K562 (cell line): Measurements from ENCODE around the gene GPR39. TPM values are rescaled to one million over a fixed set of nuclear protein-coding genes. Genes with fewer than 3 reads are reported as not detected.

Source experiments
- ATAC-seq: fragments of 200-7000 bp; cut with Tn5 transposase; 3 replicates; pipeline ENCODE4 v1.9.1; 2020; ENCODE audit warnings: moderate library complexity
- BruUV-seq: library from RNA; stranded (reverse); fragments of 400-500 nt; replicated peaks from 2 replicates; lab custom pipeline; 2021; lab: Mats Ljungman, UMichigan
- CTCF ChIA-PET: fragments of 300-600 bp; formaldehyde crosslinking; extraction: SDS; loops from one replicate; lab custom pipeline; 2021; ENCODE audit warnings: low intra/inter-chr PET ratio; lab: Yijun Ruan, JAX
- POLR2A ChIA-PET: fragments of 300-600, 350-650 bp; sonication (Branson Sonifier 250); formaldehyde crosslinking; extraction: SDS; loops from one replicate; lab custom pipeline; 2021; ENCODE audit warnings: antibody characterized with exemption, inconsistent platforms; lab: Yijun Ruan, JAX
- DNase-seq, 4 experiments: peaks; one replicate each; pipeline versions ENCODE4 v3.0.0 to v3.0.0-alpha.2; 2011 to 2018; ENCODE audit warnings: low spot score in 3 of 4, mixed read lengths in 3 of 4; ENCODE audit errors: extremely low read depth in 1 of 4
- FAIRE-seq: peaks from 2 replicates; lab custom pipeline; 2011; peaks lifted over from hg19 to GRCh38; lab: Jason Lieb, UNC
- H2AFZ ChIP-seq: 2 replicates; pipeline ENCODE4 v1.6.0; 2011; ENCODE audit warnings: low read depth, low read length, control low read depth, inconsistent platforms
- H3K27ac ChIP-seq: fragments of 200-600 bp; 3 replicates; pipeline ENCODE4 v1.8.0; 2011; ENCODE audit warnings: low read depth, mild to moderate bottlenecking, control low read depth, inconsistent platforms, low read length, moderate library complexity, mixed read lengths; ENCODE audit errors: extremely low read depth
- H3K27me3 ChIP-seq, 2 experiments: fragments of 300-600 bp in 1 of 2; 2 replicates in 1 of 2; 3 replicates in 1 of 2; pipeline versions ENCODE4 v1.6.0 to v1.8.0; 2011; ENCODE audit warnings: inconsistent platforms in 2 of 2, low read length in 2 of 2, mild to moderate bottlenecking in 1 of 2, mixed read lengths in 1 of 2, moderate library complexity in 1 of 2; ENCODE audit not compliant: control insufficient read depth in 2 of 2, insufficient read depth in 2 of 2
- H3K36me3 ChIP-seq: fragments of 300-600 bp; 3 replicates; pipeline ENCODE4 v1.8.0; 2011; ENCODE audit warnings: mild to moderate bottlenecking, low read length, inconsistent platforms; ENCODE audit not compliant: control insufficient read depth, insufficient read depth
- H3K4me1 ChIP-seq, 2 experiments: fragments of 200-600 bp in 1 of 2; replicated peaks in 1 of 2; 2 replicates in 1 of 2; 3 replicates in 1 of 2; pipeline versions ENCODE4 v1.5.1 to v1.8.0; 2011; ENCODE audit warnings: inconsistent platforms in 2 of 2, low read length in 2 of 2, mild to moderate bottlenecking in 1 of 2, mixed read lengths in 1 of 2, moderate library complexity in 1 of 2; ENCODE audit not compliant: control insufficient read depth in 2 of 2, insufficient read depth in 2 of 2
- H3K4me2 ChIP-seq: 2 replicates; pipeline ENCODE4 v1.6.1; 2011; ENCODE audit warnings: low read length, control low read depth, inconsistent platforms, mixed read lengths; ENCODE audit not compliant: insufficient read depth
- H3K4me3 ChIP-seq: fragments of 200-600 bp; sonication (generic), shearing (Covaris generic); 2 replicates; pipeline ENCODE4 v1.5.1; 2016; ENCODE audit warnings: control low read depth, inconsistent platforms
- H3K79me2 ChIP-seq: fragments of 200-600 bp; 3 replicates; pipeline ENCODE4 v1.8.0; 2011; ENCODE audit warnings: low read length, inconsistent platforms; ENCODE audit not compliant: control insufficient read depth, insufficient read depth
- H3K9ac ChIP-seq, 2 experiments: 2 replicates each; pipeline versions ENCODE4 v1.6.0 to v1.6.1; 2011; ENCODE audit warnings: low read depth in 2 of 2, low read length in 2 of 2, control low read depth in 1 of 2, inconsistent platforms in 1 of 2, mild to moderate bottlenecking in 1 of 2, mixed read lengths in 1 of 2; ENCODE audit not compliant: insufficient read depth in 1 of 2
- H3K9me1 ChIP-seq: one replicate; pipeline ENCODE4 v1.6.0; 2011; ENCODE audit warnings: inconsistent platforms, mild to moderate bottlenecking, low read length, moderate library complexity; ENCODE audit not compliant: control insufficient read depth, insufficient read depth
- H3K9me3 ChIP-seq: replicated peaks from 2 replicates; pipeline ENCODE4 v1.5.1; 2011; ENCODE audit warnings: low read depth, low read length, inconsistent platforms; ENCODE audit not compliant: control insufficient read depth, insufficient read depth
- H4K20me1 ChIP-seq: replicated peaks from 2 replicates; pipeline ENCODE4 v1.6.1; 2011; ENCODE audit warnings: low read length, inconsistent platforms, mixed read lengths; ENCODE audit not compliant: control insufficient read depth, insufficient read depth
- BRF1 ChIP-seq: IDR thresholded peaks from 3 replicates; pipeline ENCODE4 v1.6.1; 2011; ENCODE audit warnings: borderline replicate concordance, mild to moderate bottlenecking; ENCODE audit not compliant: insufficient read length; ENCODE audit errors: extremely low read depth
- E2F4 ChIP-seq: sonication (generic); formaldehyde crosslinking; IDR thresholded peaks from 2 replicates; pipeline ENCODE4 v1.8.0; 2022; ENCODE audit warnings: mild to moderate bottlenecking, low read depth, missing genetic modification reagents
- EP300 ChIP-seq: IDR thresholded peaks from 2 replicates; pipeline ENCODE4 v1.6.1; 2012; ENCODE audit warnings: low read length, improper control_type of control experiment
- EZH2 ChIP-seq: IDR thresholded peaks from 2 replicates; pipeline ENCODE4 v1.6.1; 2012; ENCODE audit warnings: low read depth, mild to moderate bottlenecking, inconsistent platforms, low read length, borderline replicate concordance
- FOXK2 ChIP-seq, 2 experiments: fragments of 450-650 bp; IDR thresholded peaks in 1 of 2; conservative IDR thresholded peaks in 1 of 2; 2 replicates each; pipeline ENCODE4 v1.6.1; 2016; ENCODE audit warnings: low read depth in 2 of 2, mild to moderate bottlenecking in 1 of 2
- FOXP1 ChIP-seq: sonication (generic); formaldehyde crosslinking; IDR thresholded peaks from 2 replicates; pipeline ENCODE4 v1.8.0; 2022; ENCODE audit warnings: mild to moderate bottlenecking, missing genetic modification reagents
- FUS ChIP-seq: fragments of 200-400 bp; formaldehyde crosslinking; optimal IDR thresholded peaks from 2 replicates; pipeline ENCODE3; 2017; ENCODE audit warnings: low read depth, low read length
- MAFK ChIP-seq: IDR thresholded peaks from 2 replicates; pipeline ENCODE4 v1.6.1; 2011; ENCODE audit warnings: low read length, improper control_type of control experiment
- OTX1 ChIP-seq: fragments of 450-650 bp; formaldehyde crosslinking; IDR thresholded peaks from 2 replicates; pipeline ENCODE4 v1.4.0; 2022; ENCODE audit warnings: mild to moderate bottlenecking
- POLR2AphosphoS2 ChIP-seq: IDR thresholded peaks from 2 replicates; pipeline ENCODE4 v1.6.1; 2012; ENCODE audit warnings: low read length, improper control_type of control experiment
- PYGO2 ChIP-seq: fragments of 450-650 bp; IDR thresholded peaks from 2 replicates; pipeline ENCODE4 v1.6.1; 2016; ENCODE audit warnings: mild to moderate bottlenecking, missing genetic modification characterization, moderate library complexity, missing compliant biosample characterization
- RBM34 ChIP-seq: fragments of 200-400 bp; formaldehyde crosslinking; IDR thresholded peaks from 2 replicates; pipeline ENCODE4 v1.6.1; 2018; ENCODE audit warnings: low read length, borderline replicate concordance; ENCODE audit not compliant: insufficient read depth
- SRF ChIP-seq, 2 experiments: fragments of 250-450, 450-650 bp in 1 of 2; sonication (Bioruptor Pico) in 1 of 2; sonication (generic) in 1 of 2; formaldehyde crosslinking; IDR thresholded peaks; 2 replicates each; pipeline versions ENCODE4 v1.5.0 to v1.5.1; 2020 to 2022; ENCODE audit warnings: mild to moderate bottlenecking in 1 of 2, missing genetic modification reagents in 1 of 2
- STAT5B ChIP-seq: fragments of 250-450 bp; sonication (Bioruptor Pico); IDR thresholded peaks from 2 replicates; pipeline ENCODE4 v1.8.0; 2021; ENCODE audit warnings: mild to moderate bottlenecking, inconsistent platforms
- THRAP3 ChIP-seq: fragments of 450-650 bp; IDR thresholded peaks from 2 replicates; pipeline ENCODE4 v1.6.1; 2016; ENCODE audit warnings: mild to moderate bottlenecking, inconsistent platforms, borderline replicate concordance
- ZEB2 ChIP-seq: fragments of 450-650 bp; IDR thresholded peaks from 2 replicates; pipeline ENCODE4 v1.6.1; 2016
- ZNF384 ChIP-seq: IDR thresholded peaks from 2 replicates; pipeline ENCODE4 v1.6.1; 2012; ENCODE audit warnings: low read depth, low read length, improper control_type of control experiment
- ZNF507 ChIP-seq: conservative IDR thresholded peaks from 2 replicates; pipeline ENCODE4 v1.6.1; 2017; ENCODE audit warnings: missing genetic modification characterization, missing compliant biosample characterization
- WGBS: fragments of 100-300 bp; shearing (Covaris generic); methylation state at CpG from one replicate; pipeline ENCODE4 v1.1.6; 2016; ENCODE audit warnings: low coverage, mixed read lengths; ENCODE audit not compliant: insufficient coverage; ENCODE audit errors: missing lambda C conversion rate; 5-methylcytosine and 5-hydroxymethylcytosine counted together
- in situ Hi-C: fragments of 300-500 bp; cut with MboI; formaldehyde crosslinking; loops from 4 replicates; pipeline ENCODE4 v1.15.0; 2018; ENCODE audit warnings: inconsistent platforms, mixed read lengths
- intact Hi-C: fragments of 100-400 bp; cut with micrococcal nuclease; formaldehyde crosslinking; loops from 2 replicates; pipeline ENCODE4 v1.14.2; 2022
- polyA plus RNA-seq, 8 experiments: library from polyadenylated mRNA; depleted of rRNA in 4 of 8; stranded (reverse) in 5 of 8; unstranded in 3 of 8; fragments of >200 nt; fragmentation: Nextera tagmentation in 2 of 8; fragmentation: Illumina TruSeq in 1 of 8; extraction: Ambion mirVana in 2 of 8; extraction: Trizol in 1 of 8; gene quantifications; 2 replicates each; pipeline versions ENCODE4 v1.2.1 to v1.2.3, GENCODE V29; 2011 to 2014; ENCODE audit warnings: inconsistent platforms in 1 of 8, missing spikeins in 1 of 8
- total RNA-seq, 7 experiments: library from RNA; depleted of rRNA in 6 of 7; stranded (reverse); fragments of >200 nt in 6 of 7; fragmentation: Illumina TruSeq in 2 of 7; extraction: Trizol in 2 of 7; gene quantifications; 2 replicates each; pipeline versions ENCODE4 v1.2.1 to v1.2.3, GENCODE V29; 2011 to 2021; ENCODE audit warnings: low replicate concordance in 1 of 7

The GPR39 gene
- total and polyA plus RNA-seq, 9 of the 15 experiments (the other 6 are each of a cell fraction or from before 2014, with no cell fraction given), result 0.04 TPM; not detected in 8

DNA sequence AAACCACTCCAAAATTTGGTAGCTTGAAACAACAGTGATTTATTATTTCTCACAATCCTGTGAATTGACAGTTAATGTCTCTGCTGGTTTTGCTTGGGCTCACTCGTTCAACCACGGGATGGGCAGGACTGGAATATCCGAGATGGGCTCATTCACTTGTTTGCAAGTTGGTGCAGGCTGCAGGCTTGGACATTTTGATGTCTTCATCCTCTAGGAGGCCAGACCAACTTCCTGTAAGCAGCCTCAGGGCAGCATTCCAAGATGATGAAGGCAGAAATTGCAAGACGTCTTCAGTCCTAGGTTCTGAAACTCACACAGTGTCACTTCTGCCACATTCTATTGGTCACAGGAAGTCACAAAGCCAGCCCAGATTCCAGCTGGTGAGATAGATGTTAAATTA lies 47.1 kb downstream of the GPR39 start:
- 0% methylated on average over 4 of the region's 4 CpGs for WGBS
- peaks cover 1% of the 10 kb centered on the region; the same call in 1 of the 2 replicates for H3K9me3 ChIP-seq

DNA sequence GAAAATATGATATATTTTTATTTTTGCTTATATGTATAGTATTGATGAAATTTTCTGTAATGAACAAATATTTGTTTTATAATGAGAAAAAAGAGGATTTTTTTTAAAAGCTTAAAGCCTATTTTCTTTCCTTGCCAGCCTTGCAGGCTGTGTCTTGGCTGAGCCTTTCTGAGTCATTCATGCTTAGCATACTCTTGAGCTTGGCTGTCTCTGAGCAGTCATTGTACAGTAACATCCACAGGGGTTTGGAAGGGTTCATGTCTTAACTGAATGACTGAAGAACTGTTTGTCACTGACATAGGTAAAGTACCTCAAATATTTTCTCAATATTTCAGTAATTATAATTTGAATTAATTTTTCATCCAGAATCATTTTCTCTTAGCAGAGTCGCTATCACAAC lies 49.3 kb downstream of the GPR39 start:
- Histone ChIP-seq H3K27ac (no peak overlapping the region), H3K4me3 (no peak overlapping the region), H3K27me3 (no peaks in the 10 kb centered on the region), H2AFZ (no peak overlapping the region), H3K9ac (no peak overlapping the region), H3K4me1 (no peaks in the 10 kb centered on the region; a peak in 1 of 5 replicates), H4K20me1 (no peaks in the 10 kb centered on the region), H3K36me3 (no peaks in the 10 kb centered on the region), H3K9me3 (peaks cover 1% of the 10 kb centered on the region; the same call in 1 of the 2 replicates), H3K9me1 (no peaks in the 10 kb centered on the region), H3K4me2 (no peak overlapping the region), H3K79me2 (no peaks in the 10 kb centered on the region)
- no TSS peak for BruUV-seq
- 0% methylated on average over 1 of the region's 1 CpG for WGBS
- ChIA-PET POLR2A (no interaction called here), CTCF (no interaction called here)
- no peak for ATAC-seq
- TF ChIP-seq MAFK (no peak), EZH2 (no peak), ZNF384 (no peak), THRAP3 (no peak), BRF1 (no peak), ZEB2 (no peak), ZNF507 (tag) (no peak), SRF (CRISPR knock-in tag; IDR thresholded peaks at IDR 0.05) (no peak), STAT5B (CRISPR knock-in tag) (no peak), FUS (no peak), E2F4 (CRISPR knock-in tag) (no peak), OTX1 (CRISPR knock-in tag) (no peak), FOXK2 (conservative IDR thresholded peaks at IDR 0.05 in 1 of 2, IDR thresholded peaks at IDR 0.05 in 1 of 2; ENCODE audit: low read depth in 2 of 2) (no peak), POLR2AphosphoS2 (no peak), EP300 (no peak)
- DNase-seq, result no peak
- in situ Hi-C loops (no loop called here), intact Hi-C loops (no loop called here)
- FAIRE-seq, result no peak

More for the DNA sequence above, 47.1 kb downstream of the GPR39 start:
- CTCF ChIA-PET, result no interaction called here
- Histone ChIP-seq H3K27ac (no peak overlapping the region), H3K9ac (no peak overlapping the region), H3K36me3 (no peaks in the 10 kb centered on the region), H3K4me2 (no peak overlapping the region)
- intact Hi-C loops, result no loop called here
- FAIRE-seq, result no peak
- no peak for TF ChIP-seq PYGO2 (tag)
- TF ChIP-seq FOXP1, result no peak
- TF ChIP-seq RBM34, result no peak
- TF ChIP-seq, all 486 proteins: peak for 0
- ATAC-seq (no peak), DNase-seq (no peak)
- Histone ChIP-seq H3K4me3 (no peak overlapping the region), H3K27me3 (no peaks in the 10 kb centered on the region), H3K9me1 (no peaks in the 10 kb centered on the region), H2AFZ (no peak overlapping the region), H3K79me2 (no peaks in the 10 kb centered on the region), H3K4me1 (no peaks in the 10 kb centered on the region; a peak in 1 of 5 replicates), H4K20me1 (no peaks in the 10 kb centered on the region)
- no TSS peak for BruUV-seq
- in situ Hi-C loops, result no loop called here
- POLR2A ChIA-PET, result no interaction called here
